CD4-positive, alpha-beta T cell treated with Interleukin-15 for 4 hours (primary cell): Measurements from ENCODE around the gene DHRS7B.
"Not testable (repeated sequence)": the region's sequence is repeated elsewhere in the genome, so short reads cannot be mapped to it uniquely, and the experiment has no call there.

ENCODE experiments used
- DNase-seq: peaks from one replicate; pipeline ENCODE4 v3.0.0-alpha.2; 2020; ENCODE audit warnings: low spot score

Gene DHRS7B

GRCh38 chr17:21177854-21178600 lies 51.3 kb downstream of the DHRS7B start:
- DNase-seq, result no peak

- DNase-seq, result no peak
Observed at GRCh38 chr17:21183468-21183867, 56.7 kb downstream of the DHRS7B start.

- DNase-seq, result no peak
Observed at GRCh38 chr17:21184570-21184969, 57.8 kb downstream of the DHRS7B start.

- DNase-seq, result no peak
Observed at GRCh38 chr17:21185061-21185460, 58.3 kb downstream of the DHRS7B start.

GRCh38 chr17:21186399-21187187 lies 59.8 kb downstream of the DHRS7B start:
- no peak for DNase-seq

- DNase-seq, result no peak
Observed at GRCh38 chr17:21189361-21189760, 62.6 kb downstream of the DHRS7B start.

- no peak for DNase-seq
Observed at GRCh38 chr17:21190078-21190477, 63.3 kb downstream of the DHRS7B start.

GRCh38 chr17:21191698-21192097 lies 64.9 kb downstream of the DHRS7B start:
- DNase-seq, result no peak

GRCh38 chr17:21192414-21192813 lies 65.7 kb downstream of the DHRS7B start:
- DNase-seq, result not testable (repeated sequence)

- no peak for DNase-seq
Observed at GRCh38 chr17:21193031-21193430, 66.3 kb downstream of the DHRS7B start.

GRCh38 chr17:21194226-21194625 lies 67.5 kb downstream of the DHRS7B start:
- DNase-seq, result no peak

- DNase-seq, result no peak
Observed at GRCh38 chr17:21194703-21195102, 67.9 kb downstream of the DHRS7B start.

- no peak for DNase-seq
Observed at GRCh38 chr17:21196126-21196525, 69.4 kb downstream of the DHRS7B start.

GRCh38 chr17:21198411-21198810 lies 71.6 kb downstream of the DHRS7B start:
- DNase-seq, result no peak

- DNase-seq, result no peak
Observed at GRCh38 chr17:21199311-21199710, 72.5 kb downstream of the DHRS7B start.

GRCh38 chr17:21199856-21200255 lies 73.1 kb downstream of the DHRS7B start:
- no peak for DNase-seq

- no peak for DNase-seq
Observed at GRCh38 chr17:21200590-21201297, 74.0 kb downstream of the DHRS7B start.

- DNase-seq, result no peak
Observed at GRCh38 chr17:21201298-21201595, 74.5 kb downstream of the DHRS7B start.

GRCh38 chr17:21201874-21202273 lies 75.1 kb downstream of the DHRS7B start:
- no peak for DNase-seq

GRCh38 chr17:21202512-21202911 lies 75.7 kb downstream of the DHRS7B start:
- DNase-seq, result no peak

GRCh38 chr17:21204935-21205334 lies 78.2 kb downstream of the DHRS7B start:
- no peak for DNase-seq

- no peak for DNase-seq
Observed at GRCh38 chr17:21208352-21208751, 81.6 kb downstream of the DHRS7B start.
